ENCODE results near the gene FAM156A. TPM values are rescaled to one million over a fixed set of nuclear protein-coding genes. Genes with fewer than 3 reads are reported as not detected.
"Not testable (repeated sequence)": the region's sequence is repeated elsewhere in the genome, so short reads cannot be mapped to it uniquely, and the experiment has no call there.

The FAM156A gene
- polyA plus RNA-seq, 1 donor from 2014 or later, result 66.6 TPM

GRCh38 chrX:52913681-52914080, 44.6 kb downstream of the FAM156A start:
- not testable (repeated sequence) for H3K27ac ChIP-seq (ENCODE audit: low read length); H3K9me3 ChIP-seq (ENCODE audit: low read length); H3K27me3 ChIP-seq (ENCODE audit: insufficient read depth, low read depth, low read length); H3K4me3 ChIP-seq (ENCODE audit: low read length); H3K36me3 ChIP-seq (ENCODE audit: insufficient read depth, low read length); H3K79me2 ChIP-seq (replicated peaks; ENCODE audit: insufficient read depth, low read length); H3K9me2 ChIP-seq (ENCODE audit: insufficient read depth, low read length); H3K9ac ChIP-seq (ENCODE audit: low read length); H3K4me2 ChIP-seq (ENCODE audit: low read length); H2AFZ ChIP-seq (ENCODE audit: low read depth, low read length); H4K20me1 ChIP-seq (ENCODE audit: insufficient read depth); H3F3A ChIP-seq (ENCODE audit: insufficient read depth, low read length, poor library complexity, severe bottlenecking)

GRCh38 chrX:52909313-52909969, 48.9 kb downstream of the FAM156A start:
- not testable (repeated sequence) for H3K4me2 ChIP-seq (ENCODE audit: low read length); H3K79me2 ChIP-seq (replicated peaks; ENCODE audit: insufficient read depth, low read length); H3K4me3 ChIP-seq (ENCODE audit: low read length)

GRCh38 chrX:52907900-52908299, 50.4 kb downstream of the FAM156A start:
- H3K36me3 ChIP-seq (ENCODE audit: insufficient read depth, low read length); H3K27ac ChIP-seq (ENCODE audit: low read length); H3F3A ChIP-seq (ENCODE audit: insufficient read depth, low read length, poor library complexity, severe bottlenecking); H3K9ac ChIP-seq (ENCODE audit: low read length); H3K4me3 ChIP-seq (ENCODE audit: low read length); H3K9me2 ChIP-seq (ENCODE audit: insufficient read depth, low read length); H2AFZ ChIP-seq (ENCODE audit: low read depth, low read length); H3K9me3 ChIP-seq (ENCODE audit: low read length); H3K79me2 ChIP-seq (replicated peaks; ENCODE audit: insufficient read depth, low read length); H3K27me3 ChIP-seq (ENCODE audit: insufficient read depth, low read depth, low read length); H3K4me2 ChIP-seq (ENCODE audit: low read length); H4K20me1 ChIP-seq (ENCODE audit: insufficient read depth): not testable (repeated sequence)

More at GRCh38 chrX:52909313-52909969, 48.9 kb downstream of the FAM156A start:
- H3K9me3 ChIP-seq (ENCODE audit: low read length); H3K36me3 ChIP-seq (ENCODE audit: insufficient read depth, low read length); H4K20me1 ChIP-seq (ENCODE audit: insufficient read depth); H3K27me3 ChIP-seq (ENCODE audit: insufficient read depth, low read depth, low read length); H3K9me2 ChIP-seq (ENCODE audit: insufficient read depth, low read length); H2AFZ ChIP-seq (ENCODE audit: low read depth, low read length); H3F3A ChIP-seq (ENCODE audit: insufficient read depth, low read length, poor library complexity, severe bottlenecking); H3K9ac ChIP-seq (ENCODE audit: low read length); H3K27ac ChIP-seq (ENCODE audit: low read length): not testable (repeated sequence)

DNA sequence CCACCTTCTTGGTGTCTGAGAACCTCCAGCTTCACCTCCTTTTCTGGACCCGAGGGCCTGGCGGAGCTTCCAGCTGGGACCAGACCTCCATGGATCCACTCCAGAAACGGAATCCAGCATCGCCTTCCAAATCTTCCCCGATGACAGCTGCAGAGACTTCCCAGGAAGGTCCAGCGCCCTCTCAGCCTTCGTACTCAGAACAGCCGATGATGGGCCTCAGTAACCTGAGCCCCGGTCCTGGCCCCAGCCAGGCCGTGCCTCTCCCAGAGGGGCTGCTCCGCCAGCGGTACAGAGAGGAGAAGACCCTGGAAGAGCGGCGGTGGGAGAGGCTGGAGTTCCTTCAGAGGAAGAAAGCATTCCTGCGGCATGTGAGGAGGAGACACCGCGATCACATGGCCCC, 51.2 kb downstream of the FAM156A start:
- not testable (repeated sequence) for H3K4me2 ChIP-seq (ENCODE audit: low read length); H3F3A ChIP-seq (ENCODE audit: insufficient read depth, low read length, poor library complexity, severe bottlenecking); H3K27ac ChIP-seq (ENCODE audit: low read length); H3K9ac ChIP-seq (ENCODE audit: low read length); H4K20me1 ChIP-seq (ENCODE audit: insufficient read depth); H3K9me3 ChIP-seq (ENCODE audit: low read length); H3K36me3 ChIP-seq (ENCODE audit: insufficient read depth, low read length); H2AFZ ChIP-seq (ENCODE audit: low read depth, low read length); H3K79me2 ChIP-seq (replicated peaks; ENCODE audit: insufficient read depth, low read length); H3K27me3 ChIP-seq (ENCODE audit: insufficient read depth, low read depth, low read length); H3K9me2 ChIP-seq (ENCODE audit: insufficient read depth, low read length); H3K4me3 ChIP-seq (ENCODE audit: low read length)

DNA sequence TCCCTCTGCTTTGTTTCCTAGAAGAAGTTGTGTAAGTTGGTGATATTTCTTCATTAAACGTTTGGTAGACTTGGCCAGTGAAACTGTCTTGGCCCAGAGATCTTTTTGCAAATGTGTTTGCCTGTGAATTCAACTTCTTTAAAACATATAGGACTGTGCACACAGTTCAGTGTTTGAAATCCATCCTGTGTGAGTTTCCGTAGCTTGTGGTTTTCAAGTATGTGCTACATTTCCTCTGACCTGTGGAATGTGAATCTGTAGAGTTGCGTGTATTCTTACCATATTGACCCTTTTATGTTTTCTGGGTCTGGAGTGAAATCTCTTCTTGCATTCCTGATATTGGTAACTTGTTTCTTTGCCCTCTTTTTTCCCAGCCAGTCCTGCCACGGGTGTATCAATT, 52.2 kb downstream of the FAM156A start:
- not testable (repeated sequence) for H3K4me2 ChIP-seq (ENCODE audit: low read length); H3K9ac ChIP-seq (ENCODE audit: low read length); H4K20me1 ChIP-seq (ENCODE audit: insufficient read depth); H2AFZ ChIP-seq (ENCODE audit: low read depth, low read length); H3K27ac ChIP-seq (ENCODE audit: low read length); H3F3A ChIP-seq (ENCODE audit: insufficient read depth, low read length, poor library complexity, severe bottlenecking); H3K9me2 ChIP-seq (ENCODE audit: insufficient read depth, low read length); H3K27me3 ChIP-seq (ENCODE audit: insufficient read depth, low read depth, low read length); H3K36me3 ChIP-seq (ENCODE audit: insufficient read depth, low read length); H3K9me3 ChIP-seq (ENCODE audit: low read length); H3K79me2 ChIP-seq (replicated peaks; ENCODE audit: insufficient read depth, low read length); H3K4me3 ChIP-seq (ENCODE audit: low read length)

DNA sequence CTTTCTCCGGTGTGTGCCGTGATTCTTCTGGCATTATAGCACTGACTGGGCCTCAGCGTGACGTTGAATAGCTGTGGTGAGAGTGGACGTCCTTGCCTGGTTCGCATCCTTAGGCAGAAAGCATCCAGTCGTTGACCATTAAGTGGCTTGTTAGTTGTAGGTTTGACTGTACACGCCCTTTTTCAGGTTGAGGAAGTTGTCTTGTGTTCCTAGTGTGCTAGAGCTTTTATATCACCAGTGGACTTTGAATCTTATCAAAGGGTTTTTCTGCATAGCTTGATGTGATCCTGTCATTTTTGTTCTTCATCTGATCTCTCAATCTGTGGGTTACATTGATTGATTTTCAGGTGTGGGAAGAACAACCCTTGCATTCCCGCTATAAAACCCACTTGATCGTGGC, 52.8 kb downstream of the FAM156A start:
- H3K4me3 ChIP-seq (ENCODE audit: low read length); H3K9ac ChIP-seq (ENCODE audit: low read length); H2AFZ ChIP-seq (ENCODE audit: low read depth, low read length); H3F3A ChIP-seq (ENCODE audit: insufficient read depth, low read length, poor library complexity, severe bottlenecking); H3K27ac ChIP-seq (ENCODE audit: low read length); H3K79me2 ChIP-seq (replicated peaks; ENCODE audit: insufficient read depth, low read length); H3K36me3 ChIP-seq (ENCODE audit: insufficient read depth, low read length); H3K4me2 ChIP-seq (ENCODE audit: low read length); H3K9me3 ChIP-seq (ENCODE audit: low read length); H3K9me2 ChIP-seq (ENCODE audit: insufficient read depth, low read length); H3K27me3 ChIP-seq (ENCODE audit: insufficient read depth, low read depth, low read length); H4K20me1 ChIP-seq (ENCODE audit: insufficient read depth): not testable (repeated sequence)

Other genes starting within 250 kb of the FAM156A start
- not detected in 2 replicates for gene SSX2B, start 207.3 kb downstream of the FAM156A start, polyA plus RNA-seq
- gene SPANXN5, start 161.1 kb downstream of the FAM156A start, polyA plus RNA-seq, result not detected in 2 replicates
- gene XAGE5, start 147.2 kb downstream of the FAM156A start, polyA plus RNA-seq, result not detected in 2 replicates
- gene XAGE3, start 90.4 kb downstream of the FAM156A start, polyA plus RNA-seq, result not detected in 2 replicates
- gene FAM156B, start 61.2 kb downstream of the FAM156A start, polyA plus RNA-seq, result 57.9 and 111 TPM in 2 replicates
- 26.9 and 30.8 TPM in 2 replicates for gene GPR173, start 90.3 kb upstream of the FAM156A start, polyA plus RNA-seq
- gene TSPYL2, start 123.8 kb upstream of the FAM156A start, polyA plus RNA-seq, result 40.2 and 43.2 TPM in 2 replicates
- 35.4 and 37.5 TPM in 2 replicates for gene KANTR, start 135.6 kb upstream of the FAM156A start, polyA plus RNA-seq